ENCODE measurements around the gene JAZF1. TPM values are rescaled to one million over a fixed set of nuclear protein-coding genes. Genes with fewer than 3 reads are reported as not detected.

Gene JAZF1
- total and polyA plus RNA-seq, 2 of the 8 experiments (the other 6 are each of a cell fraction or from before 2014, with no cell fraction given), result 2.6 to 21.8 TPM

GRCh38 chr7:28086198-28086597 lies 94.4 kb downstream of the JAZF1 start:
- Histone ChIP-seq H2BK120ac (replicated peaks; ENCODE audit: low read depth, low read length) (no peak overlapping the region), H3K79me1 (ENCODE audit: low read depth, low read length) (peaks cover 3% of the 10 kb centered on the region; the same call in 1 of the 2 replicates), H3K36me3 (ENCODE audit: control insufficient read depth in 2 of 4, insufficient read depth in 4 of 4, low read length in 3 of 4) (no peaks in the 10 kb centered on the region), H4K20me1 (replicated peaks in 1 of 2; ENCODE audit: control insufficient read depth in 1 of 2, insufficient read depth in 2 of 2, low read length in 2 of 2) (no peaks in the 10 kb centered on the region), H2BK5ac (ENCODE audit: low read depth, low read length) (no peak overlapping the region), H4K8ac (ENCODE audit: extremely low read depth, insufficient read depth, low read length) (no peak overlapping the region), H3K27ac (ENCODE audit: low read depth, low read length) (no peak overlapping the region), H3K56ac (replicated peaks; ENCODE audit: insufficient read length, low read depth, low read length) (no peak overlapping the region), H3K23ac (ENCODE audit: insufficient read length) (no peak overlapping the region), H3K9ac (replicated peaks in 1 of 4; ENCODE audit: extremely low read depth in 1 of 4, low read depth in 3 of 4, low read length in 3 of 4) (no peak overlapping the region), H2BK20ac (ENCODE audit: low read length) (no peak overlapping the region), H2BK15ac (ENCODE audit: low read length) (no peak overlapping the region), H4K5ac (ENCODE audit: insufficient read length, low read depth, low read length) (no peak overlapping the region), H3K14ac (ENCODE audit: insufficient read length) (no peak overlapping the region), H3K9me3 (ENCODE audit: insufficient read depth in 2 of 2, low read depth in 1 of 2, low read length in 1 of 2) (no peaks in the 10 kb centered on the region), H3K4ac (replicated peaks; ENCODE audit: insufficient read length, low read depth, low read length) (no peak overlapping the region), H3K4me1 (replicated peaks in 1 of 4; ENCODE audit: control insufficient read depth in 3 of 4, insufficient read depth in 4 of 4, low read length in 3 of 4) (peaks cover 0 to 7% (median 0%) of the 10 kb centered on the region in 4 experiments; a peak in 3 of 7 replicates), H3K79me2 (ENCODE audit: control insufficient read depth in 1 of 2, insufficient read depth in 2 of 2, low read length in 2 of 2) (no peaks in the 10 kb centered on the region), H3K27me3 (replicated peaks in 1 of 4; ENCODE audit: control insufficient read depth in 3 of 4, extremely low read depth in 1 of 4, insufficient read depth in 3 of 4, low read length in 3 of 4) (no peaks in the 10 kb centered on the region), H3K4me2 (ENCODE audit: insufficient read depth in 1 of 2, low read depth in 2 of 2, low read length in 2 of 2) (no peak overlapping the region), H3K18ac (ENCODE audit: extremely low read depth, low read length) (no peak overlapping the region), H4K91ac (replicated peaks; ENCODE audit: insufficient read length, low read length) (no peak overlapping the region), H2AFZ (ENCODE audit: low read length) (no peak overlapping the region), H3K23me2 (ENCODE audit: low read depth, low read length) (no peaks in the 10 kb centered on the region), H2BK12ac (ENCODE audit: low read depth, low read length) (no peak overlapping the region), H2AK5ac (ENCODE audit: low read depth, low read length) (no peak overlapping the region), H3K4me3 (ENCODE audit: extremely low read depth in 1 of 4, insufficient read depth in 2 of 4, low read depth in 3 of 4, low read length in 4 of 4) (no peak overlapping the region)
- POLR2A ChIA-PET (ENCODE audit: partially characterized antibody), result no interaction called here
- FAIRE-seq (no peak), DNase-seq (ENCODE audit: low read depth in 1 of 2, low spot score in 2 of 2) (no peak)
- CTCF ChIA-PET (ENCODE audit: partially characterized antibody), result interaction anchor here (0.8 to 6.7 kb wide), 6 partner anchors 8 to 54 kb away, joined by 3 to 48 read pairs (median 6); no protein-coding TSS in a partner anchor
- WGBS, 2 experiments (ENCODE audit: extremely low coverage in 1 of 2, insufficient coverage in 1 of 2, insufficient read length in 1 of 2, insufficient replicate concordance in 2 of 2, low coverage in 1 of 2, low lambda C conversion rate in 2 of 2, missing lambda C conversion rate in 1 of 2), result 91% methylated on average over 2 of the region's 2 CpGs; no CpG with 5 or more reads in 1 of the 2 experiments
- TF ChIP-seq SIRT6 (IDR thresholded peaks at IDR 0.05; ENCODE audit: low read length), result no peak

Data from H1 (cell line).